Mesendoderm (in vitro differentiated cells): Measurements from ENCODE around the gene CEBPG.

Experiments used
- DNase-seq: peaks from one replicate; pipeline ENCODE4 v3.0.0; 2013
- H2AK5ac ChIP-seq: 2 replicates; pipeline ENCODE4 v1.6.1; 2013; ENCODE audit warnings: low read length, inconsistent platforms
- H2BK120ac ChIP-seq: 2 replicates; pipeline ENCODE4 v1.6.1; 2013; ENCODE audit warnings: low read depth, mild to moderate bottlenecking, low read length, moderate library complexity, mixed read lengths
- H2BK15ac ChIP-seq: replicated peaks from 2 replicates; pipeline ENCODE4 v1.6.1; 2013; ENCODE audit warnings: low read depth, mild to moderate bottlenecking, moderate library complexity
- H2BK5ac ChIP-seq: 2 replicates; pipeline ENCODE4 v1.6.1; 2013; ENCODE audit warnings: low read length, inconsistent platforms
- H3K18ac ChIP-seq: 2 replicates; pipeline ENCODE4 v1.6.1; 2013; ENCODE audit warnings: mild to moderate bottlenecking, low read length, mixed read lengths
- H3K23ac ChIP-seq: one replicate; pipeline ENCODE4 v1.6.1; 2013; ENCODE audit warnings: low read length
- H3K27ac ChIP-seq: 2 replicates; pipeline ENCODE4 v1.5.1; 2013; ENCODE audit warnings: low read depth, mild to moderate bottlenecking, inconsistent platforms, low read length, moderate library complexity
- H3K27me3 ChIP-seq: 2 replicates; pipeline ENCODE4 v1.6.1; 2013; ENCODE audit warnings: low read length, control low read depth, mild to moderate bottlenecking, inconsistent platforms; ENCODE audit not compliant: insufficient read depth, poor library complexity
- H3K36me3 ChIP-seq: 2 replicates; pipeline ENCODE4 v1.6.1; 2013; ENCODE audit warnings: low read length, inconsistent platforms; ENCODE audit not compliant: control insufficient read depth, insufficient read depth
- H3K4ac ChIP-seq: one replicate; pipeline ENCODE4 v1.6.1; 2013; ENCODE audit warnings: low read depth, mild to moderate bottlenecking, low read length, moderate library complexity
- H3K4me1 ChIP-seq: 2 replicates; pipeline ENCODE4 v1.6.1; 2013; ENCODE audit warnings: low read depth, low read length, inconsistent platforms; ENCODE audit not compliant: control insufficient read depth
- H3K4me2 ChIP-seq: 2 replicates; pipeline ENCODE4 v1.6.1; 2013; ENCODE audit warnings: low read length
- H3K4me3 ChIP-seq: 2 replicates; pipeline ENCODE4 v1.5.1; 2013; ENCODE audit warnings: mild to moderate bottlenecking, low read length
- H3K56ac ChIP-seq: one replicate; pipeline ENCODE4 v1.6.1; 2013; ENCODE audit warnings: low read length
- H3K79me1 ChIP-seq: 2 replicates; pipeline ENCODE4 v1.6.1; 2013; ENCODE audit warnings: low read length, inconsistent platforms
- H3K79me2 ChIP-seq: 2 replicates; pipeline ENCODE4 v1.6.1; 2013; ENCODE audit warnings: mild to moderate bottlenecking, low read length; ENCODE audit not compliant: control insufficient read depth, insufficient read depth
- H3K9ac ChIP-seq: 2 replicates; pipeline ENCODE4 v1.6.1; 2013; ENCODE audit warnings: low read length, inconsistent platforms
- H4K5ac ChIP-seq: one replicate; pipeline ENCODE4 v1.6.1; 2013; ENCODE audit warnings: low read length
- H4K8ac ChIP-seq: one replicate; pipeline ENCODE4 v1.6.1; 2013; ENCODE audit warnings: low read depth, mild to moderate bottlenecking, control low read depth, low read length, moderate library complexity
- WGBS: extraction: QIAGEN DNeasy Blood & Tissue Kit; methylation state at CpG from one replicate; pipeline ENCODE4 v1.1.7; 2013; ENCODE audit warnings: low lambda C conversion rate, missing lambda C conversion rate; ENCODE audit not compliant: insufficient coverage; ENCODE audit errors: extremely low coverage; 5-methylcytosine and 5-hydroxymethylcytosine counted together

The CEBPG gene

DNA sequence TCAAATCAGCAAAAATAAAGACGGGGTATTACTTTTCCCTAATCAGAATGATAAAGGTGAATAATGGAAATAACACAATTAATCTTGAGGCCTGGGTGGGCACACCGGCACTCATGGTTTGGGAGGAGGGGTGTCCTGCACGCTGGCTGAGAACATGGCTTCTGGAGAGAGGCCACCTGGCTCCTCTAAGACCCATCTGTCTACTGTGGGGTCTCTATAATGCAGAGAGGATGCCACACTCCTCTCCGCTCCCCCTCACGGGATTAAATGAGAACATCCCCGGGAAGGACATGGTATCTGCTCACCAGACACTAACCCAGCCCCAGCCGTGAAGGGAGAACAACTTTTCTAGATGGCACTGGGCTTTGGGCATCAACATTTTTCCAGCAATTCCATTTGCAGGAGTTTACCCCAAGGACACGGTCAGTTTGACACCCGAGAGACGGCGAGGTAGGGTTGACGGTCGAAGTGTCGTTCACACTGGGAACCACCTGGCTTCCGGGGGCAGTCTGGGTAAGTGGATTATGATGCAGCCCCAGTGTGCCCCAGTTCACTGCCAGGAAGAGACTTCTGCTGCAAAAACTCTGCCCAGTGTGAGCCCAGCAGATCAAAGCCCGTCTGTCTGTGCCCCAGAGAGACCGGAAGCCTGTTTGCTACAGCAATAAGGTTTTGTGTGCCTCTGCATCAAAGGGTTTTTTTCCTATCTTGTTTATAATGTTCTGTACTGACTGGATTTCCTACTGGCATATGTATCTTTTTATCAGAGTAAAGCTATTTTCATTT is 56.6 kb downstream of the CEBPG start:
- no peaks in the 10 kb centered on the region for H3K36me3 ChIP-seq
- no peak overlapping the region for H3K18ac ChIP-seq
- no peaks in the 10 kb centered on the region for H3K79me2 ChIP-seq
- no peak overlapping the region for H2BK15ac ChIP-seq
- no CpG with 5 or more reads among the region's 17 CpGs for WGBS
- H3K4ac ChIP-seq = no peak overlapping the region
- no peak overlapping the region for H4K5ac ChIP-seq
- H3K27ac ChIP-seq = no peak overlapping the region
- no peak overlapping the region for H3K9ac ChIP-seq
- no peaks in the 10 kb centered on the region for H3K79me1 ChIP-seq
- no peaks in the 10 kb centered on the region for H3K27me3 ChIP-seq
- no peak overlapping the region for H3K56ac ChIP-seq
- H2BK120ac ChIP-seq = no peak overlapping the region
- no peak overlapping the region for H3K4me3 ChIP-seq
- no peaks in the 10 kb centered on the region for H3K4me1 ChIP-seq
- no peak overlapping the region for H2AK5ac ChIP-seq
- no peak overlapping the region for H4K8ac ChIP-seq
- no peak overlapping the region for H3K4me2 ChIP-seq
- H3K23ac ChIP-seq = no peak overlapping the region
- H2BK5ac ChIP-seq = no peak overlapping the region
- DNase-seq = no peak

DNA sequence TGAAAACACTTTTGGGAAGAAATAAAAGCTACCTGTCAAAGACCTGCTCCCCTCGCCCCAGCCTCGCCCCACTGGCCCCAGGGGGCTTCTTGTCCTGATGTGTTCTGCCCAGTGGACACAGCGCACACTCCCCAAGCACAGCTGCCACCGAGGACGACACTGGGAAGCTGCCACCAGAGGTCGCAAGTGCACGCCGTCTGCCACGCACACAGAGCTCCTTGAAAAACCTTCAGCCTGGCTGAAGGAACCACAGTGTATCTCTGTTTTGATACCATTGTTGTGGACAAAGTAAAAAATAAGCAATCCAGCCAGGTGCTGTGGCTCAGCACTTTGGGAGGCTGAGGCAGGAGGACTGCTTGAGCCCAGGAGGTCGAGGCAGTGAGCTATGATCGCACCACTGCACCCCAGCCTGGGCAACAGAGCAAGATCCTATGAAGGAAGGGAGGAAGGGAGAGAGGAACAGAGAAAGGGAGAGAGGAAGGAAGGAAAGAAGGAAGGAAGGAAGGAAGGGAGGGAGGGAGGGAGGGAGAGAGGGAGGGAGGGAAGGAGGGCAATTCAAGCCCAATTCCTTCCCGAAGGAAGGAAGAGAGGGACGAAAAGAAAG is 57.3 kb downstream of the CEBPG start:
- H3K27ac ChIP-seq = no peak overlapping the region
- DNase-seq = peak; percentile 66
- H2AK5ac ChIP-seq = no peak overlapping the region
- no peak overlapping the region for H3K4ac ChIP-seq
- no peaks in the 10 kb centered on the region for H3K79me2 ChIP-seq
- no peak overlapping the region for H2BK15ac ChIP-seq
- H3K79me1 ChIP-seq = no peaks in the 10 kb centered on the region
- H3K27me3 ChIP-seq = no peaks in the 10 kb centered on the region
- H2BK5ac ChIP-seq = no peak overlapping the region
- H4K8ac ChIP-seq = no peak overlapping the region
- no peak overlapping the region for H3K18ac ChIP-seq
- no peaks in the 10 kb centered on the region for H3K36me3 ChIP-seq
- H2BK120ac ChIP-seq = no peak overlapping the region
- H3K56ac ChIP-seq = no peak overlapping the region
- H3K23ac ChIP-seq = no peak overlapping the region
- no CpG with 5 or more reads among the region's 13 CpGs for WGBS
- H3K4me3 ChIP-seq = no peak overlapping the region
- H4K5ac ChIP-seq = no peak overlapping the region
- H3K4me1 ChIP-seq = no peaks in the 10 kb centered on the region
- H3K9ac ChIP-seq = no peak overlapping the region
- no peak overlapping the region for H3K4me2 ChIP-seq

DNA sequence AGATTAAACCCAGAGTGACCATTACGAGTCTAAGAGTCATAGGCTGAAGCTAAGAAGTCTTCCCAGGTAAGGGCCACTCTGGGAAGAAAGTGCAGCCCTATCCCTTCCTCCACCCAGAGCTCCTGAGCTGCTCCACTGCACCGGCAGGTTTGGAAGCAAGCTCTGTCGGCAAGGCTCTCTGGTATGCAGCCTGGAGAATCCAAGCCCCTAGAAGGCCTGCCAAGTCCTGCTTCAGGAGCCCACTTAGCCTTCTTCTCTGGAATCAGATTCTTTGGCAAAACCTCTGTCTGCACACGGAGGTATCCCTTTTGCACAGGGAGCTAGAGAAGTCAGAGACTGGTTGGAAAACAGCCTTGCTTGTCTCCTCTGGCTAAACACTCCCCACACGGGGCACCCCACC is 58.5 kb downstream of the CEBPG start:
- Histone ChIP-seq H3K4me3 (no peak overlapping the region), H3K23ac (no peak overlapping the region), H3K79me2 (no peaks in the 10 kb centered on the region), H2BK120ac (no peak overlapping the region), H3K79me1 (no peaks in the 10 kb centered on the region), H3K27ac (no peak overlapping the region), H3K4me1 (no peaks in the 10 kb centered on the region), H3K56ac (no peak overlapping the region), H3K4me2 (no peak overlapping the region), H3K4ac (no peak overlapping the region), H3K36me3 (no peaks in the 10 kb centered on the region), H2BK5ac (no peak overlapping the region), H2AK5ac (no peak overlapping the region), H2BK15ac (no peak overlapping the region), H4K5ac (no peak overlapping the region), H3K18ac (no peak overlapping the region), H3K27me3 (no peaks in the 10 kb centered on the region), H4K8ac (no peak overlapping the region), H3K9ac (no peak overlapping the region)
- DNase-seq = no peak
- WGBS = no CpG with 5 or more reads among the region's 5 CpGs
